ENCODE measurements around the gene DHPS.
A peak's percentile ranks its signal among the peaks of the same experiment; 100 is the strongest.

Gene DHPS

DNA sequence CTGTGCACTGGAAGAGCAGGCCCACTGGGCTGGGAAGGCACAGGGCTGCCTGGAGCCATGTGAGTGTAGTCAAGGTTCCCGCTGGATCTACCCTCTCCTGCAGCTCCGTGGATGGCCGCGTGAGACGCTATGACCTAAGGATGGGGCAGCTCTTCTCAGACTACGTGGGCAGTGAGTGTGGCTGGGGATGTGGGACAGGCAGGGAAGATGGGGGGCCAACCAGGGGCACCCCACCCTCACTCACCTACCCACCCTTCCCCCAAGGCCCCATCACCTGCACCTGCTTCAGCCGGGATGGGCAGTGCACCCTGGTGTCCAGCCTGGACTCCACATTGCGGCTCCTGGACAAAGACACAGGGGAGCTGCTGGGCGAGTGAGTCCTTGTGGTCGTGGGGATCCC, 8.9 kb downstream of the DHPS start:
- no peak for DNase-seq (ENCODE audit: low read depth)

DNA sequence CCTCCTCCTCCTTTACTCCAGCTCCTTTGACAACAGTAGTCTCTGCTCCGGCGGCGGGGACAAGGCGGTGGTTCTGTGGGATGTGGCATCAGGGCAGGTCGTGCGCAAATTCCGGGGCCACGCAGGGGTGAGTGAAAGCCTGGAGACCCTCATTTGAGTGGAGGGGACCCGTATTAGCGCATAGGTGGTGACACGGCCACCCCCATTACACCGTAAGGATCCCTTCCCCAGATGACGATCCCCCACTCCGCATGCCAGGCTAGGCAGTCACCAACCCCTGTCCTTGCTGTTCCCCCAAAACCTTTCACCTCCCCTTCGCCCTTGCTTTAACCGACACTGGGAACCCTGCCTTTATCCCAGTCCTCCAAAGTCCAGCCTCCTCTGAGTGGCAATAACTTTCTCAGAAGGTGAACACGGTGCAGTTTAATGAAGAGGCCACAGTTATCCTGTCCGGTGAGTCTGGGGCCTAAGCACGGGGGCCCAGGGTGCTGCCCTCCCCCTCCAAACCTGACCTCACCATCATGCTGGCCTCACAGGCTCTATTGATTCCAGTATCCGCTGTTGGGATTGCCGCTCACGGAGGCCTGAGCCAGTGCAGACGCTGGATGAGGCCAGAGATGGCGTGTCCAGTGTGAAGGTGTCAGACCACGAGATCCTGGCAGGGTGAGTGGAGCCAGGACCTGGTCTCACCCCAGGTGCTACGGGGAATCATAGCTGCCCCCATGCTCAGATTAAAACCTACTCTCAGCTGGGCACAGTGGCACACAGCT, 11.3 kb downstream of the DHPS start:
- DNase-seq (ENCODE audit: low read depth), result no peak

GRCh38 chr19:12669270-12670158, 12.2 kb downstream of the DHPS start:
- DNase-seq (ENCODE audit: low read depth), result peak; percentile 90

DNA sequence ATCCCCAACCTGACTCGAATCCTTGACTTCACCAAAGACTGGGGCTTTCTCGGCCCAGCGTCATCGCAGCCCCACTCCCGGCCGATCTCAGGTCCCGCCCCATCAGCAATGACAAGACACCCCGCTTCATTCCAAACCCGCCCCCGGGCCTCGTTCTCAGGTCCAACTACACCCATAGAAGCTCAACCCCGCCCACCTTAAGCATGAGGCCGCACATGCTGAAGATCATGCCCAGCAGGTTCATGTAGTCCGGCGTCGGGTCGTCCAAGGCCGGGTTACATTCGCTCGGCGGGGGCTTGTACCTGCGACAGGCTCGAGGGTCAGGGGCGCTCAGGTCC, 12.8 kb downstream of the DHPS start:
- peak; percentile 86 for DNase-seq (ENCODE audit: low read depth)

DNA sequence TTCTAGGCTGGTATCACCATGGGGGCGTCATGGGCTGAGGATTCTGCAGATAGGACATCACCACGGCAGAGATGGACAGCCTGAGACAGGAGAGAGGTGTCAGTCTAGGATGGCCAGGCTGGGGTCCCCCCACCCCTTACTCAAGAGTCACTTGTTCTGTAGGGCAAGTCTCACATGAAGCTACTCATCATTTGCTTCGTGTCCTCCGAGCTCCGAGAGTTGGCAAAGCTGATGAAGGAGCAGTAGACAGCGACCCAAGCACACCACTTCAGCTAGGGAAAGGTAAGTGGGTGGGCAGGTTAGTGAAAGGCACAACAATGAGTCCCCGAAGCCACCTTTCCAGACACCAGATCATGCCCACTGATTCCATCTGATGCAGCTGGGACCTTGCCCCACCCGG, 13.3 kb downstream of the DHPS start:
- no peak for DNase-seq (ENCODE audit: low read depth)

- DNase-seq (ENCODE audit: low read depth), result no peak
Observed at GRCh38 chr19:12667731-12668302, 13.9 kb downstream of the DHPS start.

- peak; percentile 83 for DNase-seq (ENCODE audit: low read depth)
Observed at GRCh38 chr19:12666265-12667048, 15.2 kb downstream of the DHPS start, which contains the start of the genes MAN2B1 and WDR83. TSS of gene MAN2B1 (minus strand) at chr19:12666742. CDS start at chr19:12666701, 41 bp downstream. TSS of gene WDR83 (plus strand) at chr19:12666807. CDS start at chr19:12669791, 2,984 bp downstream.

DNA sequence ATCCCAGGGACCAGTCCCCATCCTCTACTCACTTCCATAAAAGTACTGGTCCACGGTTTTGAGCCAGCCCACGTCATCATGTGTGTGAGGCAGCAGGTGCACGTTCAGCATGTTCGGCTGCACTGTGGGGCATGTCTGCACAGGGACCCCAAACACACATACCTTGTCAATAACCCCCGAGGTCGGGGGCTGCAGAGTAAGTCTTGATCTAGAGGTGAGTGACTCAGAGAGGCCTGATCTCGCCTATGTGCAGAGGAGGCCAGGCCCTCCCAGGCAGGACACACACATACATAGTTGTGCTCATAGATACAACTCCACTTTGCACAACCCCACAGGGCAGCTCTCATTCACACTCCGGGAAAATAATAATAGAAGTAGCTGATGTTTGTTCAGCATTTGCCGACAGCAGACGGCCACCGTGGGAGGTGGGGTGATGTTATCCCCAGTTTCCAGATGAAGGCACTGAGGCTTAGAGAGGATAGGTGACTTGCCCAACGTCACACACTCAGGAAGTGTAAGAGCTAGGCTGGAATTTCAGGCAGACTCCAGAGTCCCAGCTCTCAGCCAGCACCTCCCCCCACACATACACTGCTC, 15.9 kb downstream of the DHPS start:
- peak; percentile 33 for DNase-seq (ENCODE audit: low read depth)

DNA sequence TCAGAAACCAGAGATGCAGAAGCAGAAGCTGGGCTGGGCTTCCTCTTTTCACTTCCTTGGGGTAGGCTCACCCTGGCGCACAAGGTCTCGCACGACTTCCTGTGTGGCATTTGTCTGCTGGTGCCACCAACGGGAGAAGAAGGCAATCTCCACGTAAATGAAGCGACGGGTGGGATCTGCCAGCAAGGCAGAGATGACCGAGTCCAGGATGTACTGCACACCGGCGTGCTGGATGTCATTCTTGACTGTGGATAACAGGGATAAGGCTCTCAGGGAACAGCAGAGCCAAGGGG, 16.5 kb downstream of the DHPS start:
- no peak for DNase-seq (ENCODE audit: low read depth)

GRCh38 chr19:12664406-12665280, 17.0 kb downstream of the DHPS start:
- DNase-seq (ENCODE audit: low read depth), result peak; percentile 39

DNA sequence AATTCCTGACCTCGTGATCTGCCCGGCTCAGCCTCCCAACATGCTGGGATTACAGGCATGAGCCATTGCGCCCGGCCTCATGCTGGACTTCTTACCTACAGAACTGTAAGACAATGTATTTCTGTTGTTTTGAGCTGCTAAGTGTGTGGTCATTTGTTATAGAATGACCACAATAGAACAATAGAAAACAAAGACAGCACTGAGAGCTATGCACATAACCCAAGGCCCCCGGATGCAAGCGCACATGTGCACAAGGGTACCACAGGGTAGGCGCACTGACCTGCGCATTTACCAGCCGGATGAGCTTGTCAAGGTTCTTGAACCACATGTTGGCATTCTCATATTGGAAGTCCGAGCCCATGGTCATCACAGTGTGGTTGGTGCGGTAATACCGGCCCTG, 20.7 kb downstream of the DHPS start:
- DNase-seq (ENCODE audit: low read depth), result no peak

- DNase-seq (ENCODE audit: low read depth), result no peak
Observed at GRCh38 chr19:12657966-12658365, 23.7 kb downstream of the DHPS start.

GRCh38 chr19:12656899-12657571, 24.6 kb downstream of the DHPS start:
- DNase-seq (ENCODE audit: low read depth), result peak; percentile 19

DNA sequence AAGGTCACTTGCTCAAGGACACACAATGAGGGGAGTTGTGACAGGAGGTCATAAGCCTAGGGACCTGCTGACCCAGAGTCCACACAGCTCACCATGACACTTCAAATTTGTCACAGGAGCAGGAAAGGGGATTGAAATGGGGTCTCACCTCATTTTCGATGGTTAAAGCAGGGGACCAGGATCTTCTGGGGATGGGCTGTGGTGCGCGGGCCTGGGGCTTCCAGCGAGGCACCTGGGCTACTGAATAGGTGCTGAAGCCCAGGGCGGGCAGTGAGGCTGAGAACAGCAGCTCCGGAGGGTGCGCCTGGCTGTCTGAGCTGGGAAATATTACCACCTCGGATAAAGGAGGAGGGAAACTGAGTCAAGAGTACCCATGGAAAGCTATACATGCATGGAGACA, 26.1 kb downstream of the DHPS start:
- no peak for DNase-seq (ENCODE audit: low read depth)

DNA sequence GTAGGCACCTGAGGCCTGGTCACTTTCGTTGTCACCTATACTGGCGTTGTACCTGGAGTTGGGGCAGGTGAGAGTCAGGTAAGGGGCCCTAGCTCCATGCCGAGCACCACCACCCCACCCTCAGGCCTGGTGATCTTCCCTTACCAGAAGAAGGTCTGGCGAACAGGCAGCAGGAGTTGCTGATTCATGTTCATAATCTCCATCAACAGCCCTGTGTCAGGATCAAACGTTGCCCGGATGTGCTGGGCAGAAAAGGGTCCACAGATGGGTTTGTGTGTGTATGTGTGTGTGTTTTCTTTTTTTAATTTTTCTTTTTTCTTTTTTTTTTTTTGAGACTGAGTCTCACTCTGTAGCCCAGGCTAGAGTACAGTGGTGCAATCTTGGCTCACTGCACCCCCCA, 29.5 kb downstream of the DHPS start:
- DNase-seq (ENCODE audit: low read depth), result no peak

- DNase-seq (ENCODE audit: low read depth), result no peak
Observed at GRCh38 chr19:12649941-12650340, 31.7 kb downstream of the DHPS start.

DNA sequence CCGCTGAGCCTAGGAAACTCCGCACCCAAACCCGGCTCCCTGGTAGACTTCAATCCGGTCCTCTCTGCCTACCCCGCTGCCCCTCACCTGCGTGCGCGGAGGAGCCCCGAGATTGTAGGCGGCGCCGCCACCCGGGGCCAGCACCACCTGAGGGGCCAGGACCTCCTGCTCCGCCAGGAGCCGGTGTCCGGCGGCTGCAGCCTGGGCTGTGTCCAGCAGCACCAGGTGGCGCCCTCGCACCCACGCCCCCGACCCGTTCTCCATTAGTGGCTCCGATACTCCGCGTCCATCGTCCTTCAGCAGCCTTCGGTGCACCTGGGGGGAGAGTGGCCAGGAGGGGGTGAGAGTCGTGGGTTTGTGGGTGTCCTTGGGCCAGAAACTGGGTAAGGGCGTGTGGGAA, 33.6 kb downstream of the DHPS start:
- DNase-seq (ENCODE audit: low read depth), result no peak

DNA sequence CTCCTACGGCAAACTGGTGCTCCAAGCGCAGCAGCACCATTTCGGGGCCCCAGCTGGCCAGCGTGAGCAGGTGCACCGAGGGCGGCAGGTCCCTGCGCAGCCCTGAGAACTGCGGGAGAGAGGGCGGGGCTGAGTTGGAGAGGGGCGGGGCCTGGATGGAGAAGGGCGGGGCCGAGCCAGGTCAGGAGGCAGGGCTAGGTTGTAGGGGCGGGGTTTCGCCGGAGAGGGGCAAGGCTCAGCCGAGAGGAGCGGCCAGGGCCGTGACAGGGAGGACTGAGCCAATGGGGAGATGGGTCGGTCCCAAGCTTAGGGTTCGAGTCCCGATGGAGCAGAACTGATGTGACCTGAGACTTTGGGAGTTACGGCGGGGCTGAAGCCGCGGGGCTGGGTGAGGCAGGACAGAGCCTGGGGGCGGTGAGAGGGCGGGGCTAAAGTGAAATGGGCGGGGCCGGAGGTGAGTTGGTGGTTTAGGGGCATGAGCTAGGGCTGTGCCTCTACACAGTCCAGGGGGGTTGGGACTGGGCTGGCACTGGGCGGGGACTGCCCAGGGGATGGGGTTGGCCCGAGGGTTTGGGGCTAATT, 34.1 kb downstream of the DHPS start:
- DNase-seq (ENCODE audit: low read depth), result peak; percentile 41

DNA sequence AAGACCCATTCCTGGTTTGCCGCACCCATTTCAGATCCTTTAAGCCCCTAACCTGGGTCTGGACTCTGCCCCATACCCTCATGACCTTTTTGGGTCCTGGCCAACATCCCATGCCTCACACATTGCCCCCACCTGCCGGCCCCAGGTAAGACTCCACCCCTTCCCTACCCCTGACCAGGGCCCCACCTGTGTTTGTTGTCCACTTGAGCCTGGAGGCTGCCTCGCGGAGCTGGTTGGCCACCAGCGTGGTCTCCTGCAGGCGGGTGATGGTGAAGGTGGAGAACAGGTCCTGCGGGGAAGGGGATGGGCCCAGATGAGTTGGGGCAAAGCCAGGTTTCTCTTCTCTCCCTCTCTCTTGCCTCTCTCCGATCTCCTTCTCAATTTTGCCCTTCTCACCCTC, 34.6 kb downstream of the DHPS start:
- DNase-seq (ENCODE audit: low read depth), result no peak

DNA sequence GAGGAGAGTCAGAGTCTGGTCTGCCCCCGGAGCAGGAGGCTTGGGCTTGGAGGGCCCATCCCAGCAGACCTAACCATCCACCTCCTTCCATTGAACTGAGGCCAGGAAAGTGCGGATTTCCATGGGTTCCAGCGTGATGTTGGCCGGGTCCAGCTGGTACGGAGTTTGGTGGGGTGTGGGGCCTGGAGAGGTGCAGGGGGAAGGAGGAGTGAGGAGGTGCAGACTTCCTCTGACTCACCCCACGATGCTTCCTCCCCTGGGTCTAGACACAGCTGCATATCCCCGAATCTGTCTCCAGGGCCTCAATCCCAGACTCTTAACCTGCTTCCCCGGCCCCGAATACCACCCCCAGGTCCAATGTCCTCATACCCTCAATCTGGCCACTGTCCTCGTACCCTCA, 35.1 kb downstream of the DHPS start:
- DNase-seq (ENCODE audit: low read depth), result no peak

Measured in ELR (cell line).